Stimulated activated memory B cell treated with anti-CD40 and anti-IgM and Interleukin-4, amounts not matched to agents 10 μg/mL and 1 μg/mL and 100 μg/mL, for 72 hours (primary cell): Measurements from ENCODE around the gene EPHA6.

ENCODE experiments used
- ATAC-seq: fragments of 150-1000 bp; cut with Tn5 transposase; 2 replicates; pipeline ENCODE4 v1.10.0; 2021
- H3K27ac Mint-ChIP-seq: one replicate; pipeline ENCODE4 v1.8.0; 2022; ENCODE audit warnings: mild to moderate bottlenecking, mixed read lengths
- H3K27me3 Mint-ChIP-seq: one replicate; pipeline ENCODE4 v1.8.0; 2022; ENCODE audit warnings: mixed read lengths
- H3K36me3 Mint-ChIP-seq: one replicate; pipeline ENCODE4 v1.8.0; 2022; ENCODE audit warnings: mixed read lengths
- H3K4me1 Mint-ChIP-seq: one replicate; pipeline ENCODE4 v1.8.0; 2022; ENCODE audit warnings: mixed read lengths
- H3K4me3 Mint-ChIP-seq: one replicate; pipeline ENCODE4 v1.8.0; 2022; ENCODE audit warnings: mild to moderate bottlenecking, moderate library complexity, mixed read lengths
- H3K9me3 Mint-ChIP-seq: one replicate; pipeline ENCODE4 v1.8.0; 2022; ENCODE audit warnings: mixed read lengths

The EPHA6 gene

DNA sequence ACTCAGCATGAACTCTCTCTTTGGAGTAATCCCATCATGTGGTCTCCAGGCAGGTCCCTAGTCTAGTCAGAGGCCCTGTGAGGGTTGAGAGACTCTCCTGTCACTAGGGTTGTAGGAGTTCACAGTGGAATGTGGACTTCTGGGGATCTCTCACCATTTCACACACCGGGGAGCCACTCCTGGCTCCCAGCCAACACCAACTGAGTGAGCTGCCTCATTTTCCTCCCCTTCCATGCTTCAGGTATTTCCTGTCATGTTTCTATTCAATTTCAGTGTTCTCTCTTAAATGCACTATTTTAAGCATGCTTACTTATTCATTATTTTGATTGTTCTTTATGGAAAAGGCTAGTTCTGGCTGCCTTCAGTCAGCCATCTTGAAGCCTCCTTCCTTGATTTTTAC lies 482.6 kb downstream of the EPHA6 start:
- Mint-ChIP-seq H3K36me3 (no peaks in the 10 kb centered on the region), H3K27ac (no peak overlapping the region), H3K27me3 (no peaks in the 10 kb centered on the region), H3K4me3 (no peak overlapping the region), H3K4me1 (no peaks in the 10 kb centered on the region), H3K9me3 (peaks cover 8% of the 10 kb centered on the region)
- ATAC-seq, result no peak

DNA sequence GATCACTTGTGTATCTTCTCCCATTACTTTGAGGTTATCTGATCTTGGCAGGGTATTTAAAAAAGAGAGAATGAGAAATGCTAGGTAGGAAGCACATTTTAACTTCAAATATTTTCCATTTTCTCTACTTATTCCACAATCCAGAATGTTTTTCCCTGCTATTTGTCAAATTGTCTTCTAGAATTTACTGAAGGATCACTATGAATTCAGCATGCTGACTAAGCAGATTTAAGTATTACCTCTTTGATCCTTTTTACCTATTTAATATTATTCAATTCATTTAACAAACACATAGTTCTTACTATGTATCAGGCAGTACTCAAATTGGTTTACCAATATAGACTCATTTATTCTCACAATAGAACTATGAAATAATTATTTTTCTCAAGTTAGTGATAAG lies 486.7 kb downstream of the EPHA6 start:
- Mint-ChIP-seq H3K36me3 (no peaks in the 10 kb centered on the region), H3K27ac (no peak overlapping the region), H3K27me3 (no peaks in the 10 kb centered on the region), H3K4me3 (no peak overlapping the region), H3K4me1 (no peaks in the 10 kb centered on the region), H3K9me3 (peaks cover 2% of the 10 kb centered on the region)
- no peak for ATAC-seq

DNA sequence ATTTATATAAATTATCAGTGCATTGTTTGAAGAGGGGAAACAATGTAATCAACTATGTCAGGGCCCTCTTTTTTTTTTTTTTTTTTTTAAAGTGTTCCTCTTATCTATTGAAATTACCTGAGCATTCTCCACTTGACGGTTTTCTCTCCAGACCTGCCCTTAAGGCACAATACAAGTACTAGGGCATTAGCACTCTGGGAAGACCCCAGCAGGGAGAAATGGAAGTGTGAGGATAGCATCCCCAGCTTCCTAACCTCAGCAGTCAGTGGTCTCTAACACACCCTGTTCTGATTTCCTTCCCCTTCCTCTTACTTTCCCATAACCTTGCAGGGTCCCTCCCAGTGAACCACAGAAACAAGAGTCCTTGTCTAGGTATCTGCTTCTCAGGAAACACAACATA lies 491.8 kb downstream of the EPHA6 start:
- Mint-ChIP-seq H3K27me3 (no peaks in the 10 kb centered on the region), H3K4me1 (no peaks in the 10 kb centered on the region), H3K9me3 (peaks cover 6% of the 10 kb centered on the region), H3K4me3 (no peak overlapping the region), H3K36me3 (no peaks in the 10 kb centered on the region), H3K27ac (no peak overlapping the region)
- no peak for ATAC-seq

DNA sequence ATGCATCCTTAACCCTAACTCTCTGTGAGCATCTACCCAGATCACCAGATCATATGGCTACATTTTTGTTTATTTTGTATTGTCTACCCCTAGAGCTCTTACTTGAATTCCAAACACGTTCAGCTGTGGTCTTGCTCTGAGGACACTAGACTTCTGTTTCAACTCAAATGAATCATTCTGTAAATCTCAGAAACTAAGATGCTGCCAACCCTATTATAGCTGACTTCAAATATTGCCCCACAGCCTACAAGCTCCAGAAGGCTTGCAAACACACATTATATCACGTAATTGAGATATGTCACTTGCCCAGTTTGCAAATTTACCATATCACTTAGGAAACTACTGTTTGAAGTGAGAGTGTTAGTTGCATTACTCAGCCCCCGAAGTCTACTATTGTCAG lies 524.0 kb downstream of the EPHA6 start:
- H3K4me3 Mint-ChIP-seq, result no peak overlapping the region
- H3K9me3 Mint-ChIP-seq, result no peaks in the 10 kb centered on the region
- no peaks in the 10 kb centered on the region for H3K4me1 Mint-ChIP-seq
- H3K36me3 Mint-ChIP-seq, result no peaks in the 10 kb centered on the region
- no peaks in the 10 kb centered on the region for H3K27me3 Mint-ChIP-seq
- no peak overlapping the region for H3K27ac Mint-ChIP-seq
- no peak for ATAC-seq

DNA sequence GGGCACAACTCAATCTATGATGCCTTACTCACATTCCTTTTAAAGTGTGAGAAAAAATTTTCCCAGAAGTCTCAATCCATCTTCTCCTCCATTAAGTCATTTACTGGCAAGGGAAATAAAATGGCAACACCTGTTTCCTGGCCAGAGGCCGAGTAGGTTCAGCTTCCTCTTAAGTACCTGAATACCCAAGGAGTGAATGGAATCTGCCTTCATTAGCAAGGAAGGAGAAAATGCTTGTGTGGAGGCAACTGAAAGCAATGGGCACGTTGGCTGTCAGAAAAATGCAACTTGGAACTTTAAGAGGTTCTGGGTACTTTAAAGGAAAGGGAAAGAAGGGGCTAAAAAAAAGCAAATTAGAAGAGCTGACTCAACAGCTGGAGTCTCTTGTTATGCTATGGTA lies 526.5 kb downstream of the EPHA6 start:
- Mint-ChIP-seq H3K9me3 (peaks cover 3% of the 10 kb centered on the region), H3K36me3 (no peaks in the 10 kb centered on the region), H3K4me1 (no peaks in the 10 kb centered on the region), H3K27me3 (no peaks in the 10 kb centered on the region), H3K27ac (no peak overlapping the region), H3K4me3 (no peak overlapping the region)
- ATAC-seq, result no peak

DNA sequence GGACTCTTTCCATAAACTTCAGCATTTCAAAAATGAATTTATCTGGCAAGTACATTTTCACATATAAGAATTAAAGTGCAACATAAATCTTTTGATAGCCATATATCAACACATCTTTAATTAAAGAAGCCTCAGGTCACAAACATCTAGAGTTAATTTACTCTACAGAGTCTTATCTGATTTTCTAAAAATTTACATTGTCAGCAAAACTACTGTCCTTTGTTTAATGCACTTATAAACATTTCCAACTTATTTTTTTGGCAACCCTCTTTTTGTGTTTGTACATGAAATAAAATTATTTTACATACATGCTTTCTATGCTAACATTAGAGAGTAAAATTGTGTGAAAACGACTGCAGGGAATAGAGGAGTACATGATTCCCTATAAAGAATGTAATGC lies 533.4 kb downstream of the EPHA6 start:
- Mint-ChIP-seq H3K27ac (no peak overlapping the region), H3K4me3 (no peak overlapping the region), H3K4me1 (no peaks in the 10 kb centered on the region), H3K36me3 (no peaks in the 10 kb centered on the region), H3K9me3 (peaks cover 3% of the 10 kb centered on the region), H3K27me3 (no peaks in the 10 kb centered on the region)
- no peak for ATAC-seq

DNA sequence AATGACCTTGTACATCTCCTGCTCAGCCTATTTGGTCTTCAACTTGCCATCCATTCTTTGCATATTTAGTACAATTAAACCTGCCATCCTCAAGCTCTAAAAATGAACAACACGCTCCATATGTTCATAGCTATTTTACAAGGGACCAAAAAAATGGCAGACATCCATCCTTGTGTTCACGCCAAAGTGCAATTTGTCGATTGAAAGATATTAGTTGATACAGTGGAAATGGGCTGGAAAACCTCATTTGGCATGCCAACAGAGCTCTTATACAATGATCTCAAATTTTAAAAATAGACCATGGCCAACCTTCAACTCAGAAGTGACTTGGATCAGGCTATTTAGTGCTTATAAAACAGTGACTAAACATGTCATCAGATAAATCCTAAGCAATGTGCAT lies 536.6 kb downstream of the EPHA6 start:
- H3K4me1 Mint-ChIP-seq, result no peaks in the 10 kb centered on the region
- H3K36me3 Mint-ChIP-seq, result no peaks in the 10 kb centered on the region
- ATAC-seq, result no peak
- peaks cover 9% of the 10 kb centered on the region for H3K9me3 Mint-ChIP-seq
- H3K4me3 Mint-ChIP-seq, result no peak overlapping the region
- H3K27ac Mint-ChIP-seq, result no peak overlapping the region
- no peaks in the 10 kb centered on the region for H3K27me3 Mint-ChIP-seq

DNA sequence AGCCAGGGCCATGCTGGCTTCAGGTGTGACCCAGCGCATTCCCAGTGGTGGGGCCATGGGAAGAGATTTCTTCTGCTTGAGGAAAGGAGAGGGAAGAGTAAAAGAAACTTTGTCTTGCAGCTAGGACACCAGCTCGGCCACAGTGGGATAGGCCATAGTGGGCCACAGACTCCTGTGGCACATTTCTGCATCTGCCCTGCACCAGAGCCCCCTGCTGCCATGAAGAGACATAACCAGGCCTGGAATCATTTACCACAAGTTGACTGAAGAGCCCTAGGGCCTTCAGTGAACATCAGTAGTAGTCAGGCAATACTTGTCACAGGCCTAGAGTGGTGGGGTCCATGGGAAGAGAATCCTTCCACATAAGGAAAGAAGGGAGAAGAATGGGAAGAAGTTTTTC lies 538.8 kb downstream of the EPHA6 start:
- Mint-ChIP-seq H3K36me3 (no peaks in the 10 kb centered on the region), H3K27ac (no peak overlapping the region), H3K4me3 (no peak overlapping the region), H3K27me3 (no peaks in the 10 kb centered on the region), H3K9me3 (peaks cover 9% of the 10 kb centered on the region), H3K4me1 (no peaks in the 10 kb centered on the region)
- no peak for ATAC-seq

DNA sequence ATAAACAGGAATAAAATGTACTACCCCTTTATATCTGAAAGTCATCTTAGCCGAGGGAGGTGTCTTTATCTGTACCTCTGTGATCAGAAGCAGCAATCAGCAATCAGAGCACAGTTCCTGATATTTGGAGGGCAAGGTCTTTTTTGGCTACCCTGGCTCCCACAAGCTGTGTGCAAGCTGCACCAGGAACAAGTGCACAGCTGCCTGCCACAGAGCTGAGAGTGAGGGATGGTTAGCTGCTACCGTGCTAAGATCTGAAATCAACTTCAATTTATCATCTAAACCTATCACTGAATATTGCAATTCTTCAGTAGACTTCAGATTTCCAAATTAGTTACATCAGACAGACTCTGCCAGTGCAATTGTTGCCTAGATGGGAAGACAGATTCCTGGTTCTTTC lies 545.6 kb downstream of the EPHA6 start:
- Mint-ChIP-seq H3K27me3 (no peaks in the 10 kb centered on the region), H3K4me3 (no peak overlapping the region), H3K4me1 (no peaks in the 10 kb centered on the region), H3K9me3 (peaks cover 3% of the 10 kb centered on the region), H3K36me3 (no peaks in the 10 kb centered on the region), H3K27ac (no peak overlapping the region)
- no peak for ATAC-seq

DNA sequence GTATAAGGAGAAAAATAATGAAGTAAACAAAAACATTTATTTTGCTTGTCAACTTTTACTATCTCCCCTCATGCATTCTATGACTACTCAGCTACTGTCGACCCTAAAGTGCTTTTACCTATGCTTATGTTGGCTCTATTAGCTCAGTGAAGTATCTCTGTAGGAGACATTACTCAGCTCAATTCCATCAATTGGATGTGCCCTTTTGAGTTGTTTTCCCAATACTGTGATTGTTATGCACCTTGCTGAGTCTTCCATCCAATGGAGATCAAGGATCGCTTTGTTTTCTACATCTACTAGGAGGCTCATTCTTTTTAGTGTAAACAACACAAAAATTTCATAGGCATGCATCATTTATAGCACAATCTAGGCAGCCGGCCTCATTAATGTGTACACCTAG lies 546.4 kb downstream of the EPHA6 start:
- H3K27me3 Mint-ChIP-seq, result no peaks in the 10 kb centered on the region
- H3K9me3 Mint-ChIP-seq, result peaks cover 3% of the 10 kb centered on the region
- no peak overlapping the region for H3K27ac Mint-ChIP-seq
- no peak for ATAC-seq
- H3K4me3 Mint-ChIP-seq, result no peak overlapping the region
- no peaks in the 10 kb centered on the region for H3K36me3 Mint-ChIP-seq
- H3K4me1 Mint-ChIP-seq, result no peaks in the 10 kb centered on the region

DNA sequence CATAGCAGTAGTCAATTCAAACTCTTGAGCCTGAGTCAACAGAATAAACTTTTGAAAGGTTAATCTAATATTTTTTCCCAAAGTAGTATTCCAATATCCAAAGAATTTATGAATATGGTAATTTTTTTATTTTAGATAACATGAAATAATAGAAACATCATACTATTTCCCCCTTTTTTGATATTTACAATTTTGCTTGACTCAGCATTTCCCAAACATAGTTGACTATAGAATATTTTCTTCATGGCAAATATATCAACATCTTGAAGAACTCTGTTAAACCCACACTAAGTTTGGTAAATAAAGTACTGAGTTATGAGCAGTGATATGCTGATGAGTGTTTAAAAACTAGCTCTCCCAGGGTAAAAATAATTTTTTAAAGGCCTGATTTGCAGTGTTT lies 570.2 kb downstream of the EPHA6 start:
- H3K9me3 Mint-ChIP-seq, result peaks cover 10% of the 10 kb centered on the region
- no peaks in the 10 kb centered on the region for H3K4me1 Mint-ChIP-seq
- H3K27me3 Mint-ChIP-seq, result no peaks in the 10 kb centered on the region
- H3K4me3 Mint-ChIP-seq, result no peak overlapping the region
- ATAC-seq, result no peak
- no peaks in the 10 kb centered on the region for H3K36me3 Mint-ChIP-seq
- H3K27ac Mint-ChIP-seq, result no peak overlapping the region

DNA sequence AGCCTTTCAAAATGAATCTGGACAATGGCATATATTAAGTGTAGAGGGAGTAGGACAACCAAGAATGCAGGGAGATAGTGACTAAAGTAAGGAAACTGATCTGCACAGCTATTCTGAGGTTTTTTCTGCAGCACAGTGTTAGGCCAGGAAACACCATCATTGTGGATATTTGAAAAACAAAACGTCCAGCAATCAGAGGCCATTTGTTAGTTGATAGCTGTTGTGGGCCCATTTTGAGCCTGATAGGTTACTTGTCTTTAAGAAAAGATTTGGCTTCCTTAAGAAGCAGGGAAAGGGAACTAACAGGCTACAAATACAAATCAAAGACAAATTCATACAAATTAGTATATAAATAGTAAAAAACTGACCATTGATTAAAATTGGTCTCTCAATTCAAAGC lies 574.4 kb downstream of the EPHA6 start:
- no peak overlapping the region for H3K4me3 Mint-ChIP-seq
- H3K4me1 Mint-ChIP-seq, result no peaks in the 10 kb centered on the region
- peaks cover 10% of the 10 kb centered on the region for H3K9me3 Mint-ChIP-seq

DNA sequence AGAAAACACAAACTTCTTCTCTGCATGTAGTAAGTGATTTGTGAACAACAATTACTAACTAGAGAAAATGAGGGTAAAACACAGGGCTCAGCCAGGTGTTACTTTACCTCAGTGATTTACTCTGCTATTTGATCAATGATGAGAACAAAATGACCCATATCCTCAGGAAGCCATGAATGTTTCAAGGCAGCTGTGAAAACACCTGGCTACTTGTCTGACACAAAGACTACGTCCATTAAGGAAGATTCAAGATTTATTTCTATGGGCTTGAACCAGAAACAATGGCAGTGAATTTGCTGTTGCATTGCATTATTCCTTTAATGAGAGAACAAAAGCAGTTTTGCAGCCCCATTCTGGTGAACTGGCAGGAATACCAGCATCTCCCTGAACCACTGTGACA lies 575.5 kb downstream of the EPHA6 start:
- peaks cover 10% of the 10 kb centered on the region for H3K9me3 Mint-ChIP-seq
- no peaks in the 10 kb centered on the region for H3K27me3 Mint-ChIP-seq
- H3K36me3 Mint-ChIP-seq, result no peaks in the 10 kb centered on the region
- H3K4me1 Mint-ChIP-seq, result no peaks in the 10 kb centered on the region
- H3K27ac Mint-ChIP-seq, result no peak overlapping the region
- H3K4me3 Mint-ChIP-seq, result no peak overlapping the region
- no peak for ATAC-seq

More for the DNA sequence above, 574.4 kb downstream of the EPHA6 start:
- Mint-ChIP-seq H3K36me3 (no peaks in the 10 kb centered on the region), H3K27me3 (no peaks in the 10 kb centered on the region), H3K27ac (no peak overlapping the region)
- ATAC-seq, result no peak

DNA sequence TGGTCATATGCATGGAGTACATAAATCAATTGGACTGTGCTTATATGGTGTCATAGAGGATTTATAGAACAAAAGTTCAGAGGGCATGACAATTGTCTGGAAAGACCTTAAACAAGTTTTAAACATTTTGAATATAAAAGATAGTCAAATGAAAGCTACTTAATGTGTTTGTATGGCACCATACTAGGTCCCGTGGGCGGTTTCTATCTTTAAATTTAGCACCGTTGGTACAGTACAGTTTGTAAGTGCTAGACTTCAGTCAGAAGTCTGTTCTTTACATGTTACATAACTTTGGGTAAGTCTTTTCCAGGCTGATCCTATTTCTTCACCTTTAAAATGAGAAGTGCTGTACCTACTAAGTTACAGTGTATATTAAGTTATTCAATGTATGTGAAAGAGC lies 576.8 kb downstream of the EPHA6 start:
- H3K4me1 Mint-ChIP-seq, result no peaks in the 10 kb centered on the region
- peaks cover 13% of the 10 kb centered on the region for H3K9me3 Mint-ChIP-seq
- no peaks in the 10 kb centered on the region for H3K36me3 Mint-ChIP-seq
- H3K27me3 Mint-ChIP-seq, result no peaks in the 10 kb centered on the region
- no peak overlapping the region for H3K4me3 Mint-ChIP-seq
- ATAC-seq, result no peak
- H3K27ac Mint-ChIP-seq, result no peak overlapping the region

DNA sequence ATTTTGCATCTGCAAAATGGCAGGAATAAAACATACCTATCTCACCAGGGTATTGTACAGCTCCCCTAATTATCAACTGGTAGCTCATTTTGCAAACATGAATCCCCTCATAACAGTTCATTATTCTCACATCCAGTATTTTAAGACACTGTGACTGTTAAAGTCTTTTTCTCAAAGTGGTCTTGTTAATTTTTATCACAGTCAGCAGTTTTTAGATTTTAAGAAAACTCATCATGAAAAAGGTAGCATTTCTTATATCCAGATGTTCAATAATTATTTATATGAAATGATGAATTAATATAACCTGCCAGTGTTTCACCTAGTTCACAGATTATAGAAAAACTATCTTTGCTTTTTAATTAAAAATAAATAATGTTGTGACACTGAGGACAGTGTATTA lies 595.2 kb downstream of the EPHA6 start:
- Mint-ChIP-seq H3K4me3 (no peak overlapping the region), H3K9me3 (no peaks in the 10 kb centered on the region), H3K4me1 (no peaks in the 10 kb centered on the region), H3K27ac (no peak overlapping the region), H3K27me3 (no peaks in the 10 kb centered on the region), H3K36me3 (no peaks in the 10 kb centered on the region)
- no peak for ATAC-seq

DNA sequence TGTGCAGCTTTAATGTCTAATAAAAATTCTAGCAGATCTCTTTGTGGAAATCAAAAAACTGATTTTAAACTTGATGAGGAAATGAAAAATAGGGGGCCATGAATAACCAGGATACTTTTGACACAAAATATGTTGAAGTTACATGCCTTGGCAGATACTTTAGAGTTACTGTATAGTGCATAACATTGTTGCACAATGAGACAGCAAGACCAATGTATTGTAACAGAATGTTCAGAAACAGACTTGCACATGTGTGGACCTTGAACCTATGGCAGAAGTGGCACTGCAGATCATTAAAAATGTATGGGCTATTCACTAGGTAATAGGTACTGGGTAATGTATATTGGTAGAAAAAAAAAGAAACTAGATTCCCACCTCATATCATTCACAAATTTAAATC lies 607.2 kb downstream of the EPHA6 start:
- Mint-ChIP-seq H3K27me3 (no peaks in the 10 kb centered on the region), H3K36me3 (no peaks in the 10 kb centered on the region), H3K9me3 (peaks cover 18% of the 10 kb centered on the region), H3K27ac (no peak overlapping the region), H3K4me1 (no peaks in the 10 kb centered on the region), H3K4me3 (no peak overlapping the region)
- ATAC-seq, result no peak

DNA sequence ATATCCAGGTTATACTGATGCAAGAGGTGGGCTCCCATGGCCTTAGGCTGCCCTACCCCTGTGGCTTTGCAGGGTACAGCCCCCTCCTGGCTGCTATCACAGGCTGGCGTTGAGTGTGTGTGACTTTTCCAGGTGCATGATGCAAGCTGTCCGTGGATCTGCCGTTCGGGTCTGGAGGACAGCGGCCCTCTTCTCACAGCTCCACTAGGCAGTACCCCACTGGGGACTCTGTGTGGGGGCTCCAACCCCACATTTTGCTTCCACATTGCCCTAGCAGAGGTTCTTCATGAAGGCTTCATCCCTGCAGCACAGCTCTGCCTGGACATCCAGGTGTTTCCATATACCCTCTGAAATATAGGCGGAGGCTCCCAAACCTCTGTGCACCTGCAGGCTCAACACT lies 610.6 kb downstream of the EPHA6 start:
- Mint-ChIP-seq H3K27me3 (no peaks in the 10 kb centered on the region), H3K27ac (no peak overlapping the region), H3K9me3 (peaks cover 22% of the 10 kb centered on the region), H3K36me3 (no peaks in the 10 kb centered on the region), H3K4me1 (no peaks in the 10 kb centered on the region), H3K4me3 (no peak overlapping the region)
- no peak for ATAC-seq
